SU-DHL-6 (cell line): ENCODE data around the gene HIRIP3.
A peak's percentile ranks its signal among the peaks of the same experiment; 100 is the strongest.

Experiments used
- H2AFZ ChIP-seq: fragments of 200-600 bp; sonication (generic); 2 replicates; pipeline ENCODE4 v1.6.1; 2014; ENCODE audit warnings: low read depth, mild to moderate bottlenecking, moderate library complexity, mixed read lengths, antibody characterized with exemption, low read length; ENCODE audit not compliant: severe bottlenecking
- H3F3A ChIP-seq: fragments of 200-600 bp; shearing (Covaris generic); 2 replicates; pipeline ENCODE4 v1.6.0; 2016; ENCODE audit warnings: antibody characterized with exemption, mild to moderate bottlenecking; ENCODE audit not compliant: insufficient read depth
- H3K27ac ChIP-seq: fragments of 200-600 bp; sonication (generic); 2 replicates; pipeline ENCODE4 v1.5.1; 2016; ENCODE audit warnings: low read depth, mild to moderate bottlenecking, low read length, moderate library complexity, mixed read lengths
- H3K27me3 ChIP-seq: fragments of 200-600 bp; sonication (generic), shearing (Covaris generic); 2 replicates; pipeline ENCODE4 v1.6.0; 2014; ENCODE audit warnings: mild to moderate bottlenecking, low read length
- H3K36me3 ChIP-seq: fragments of 200-600 bp; sonication (generic); 2 replicates; pipeline ENCODE4 v1.6.1; 2014; ENCODE audit warnings: mild to moderate bottlenecking, low read length, mixed read lengths
- H3K4me2 ChIP-seq: fragments of 300-600, 200-600 bp; shearing (Covaris generic), sonication (generic); 2 replicates; pipeline ENCODE4 v1.6.0; 2014; ENCODE audit warnings: low read length, low read depth, mild to moderate bottlenecking; ENCODE audit not compliant: poor library complexity, severe bottlenecking
- H3K4me3 ChIP-seq: fragments of 200-600 bp; sonication (generic); 2 replicates; pipeline ENCODE4 v1.5.1; 2014; ENCODE audit warnings: antibody characterized with exemption, low read length, mild to moderate bottlenecking, mixed read lengths; ENCODE audit not compliant: insufficient read depth, poor library complexity, severe bottlenecking
- H3K79me2 ChIP-seq: fragments of 200-600 bp; sonication (generic); 2 replicates; pipeline ENCODE4 v1.6.1; 2014; ENCODE audit warnings: mild to moderate bottlenecking, low read length, moderate library complexity; ENCODE audit not compliant: insufficient read depth
- H3K9ac ChIP-seq: fragments of 200-600 bp; sonication (generic); 2 replicates; pipeline ENCODE4 v1.7.0; 2014; ENCODE audit warnings: mild to moderate bottlenecking, low read length
- H3K9me2 ChIP-seq: fragments of 200-600 bp; sonication (generic); replicated peaks from 2 replicates; pipeline ENCODE4 v1.6.1; 2014; ENCODE audit warnings: low read length; ENCODE audit not compliant: insufficient read depth
- H3K9me3 ChIP-seq: fragments of 200-600 bp; sonication (generic); 2 replicates; pipeline ENCODE4 v1.6.1; 2014; ENCODE audit warnings: low read length, mixed read lengths; ENCODE audit not compliant: insufficient read depth
- H4K20me1 ChIP-seq: fragments of 200-600 bp; sonication (generic); 2 replicates; pipeline ENCODE4 v1.6.1; 2014; ENCODE audit warnings: low read depth, mild to moderate bottlenecking, antibody characterized with exemption, low read length, moderate library complexity, mixed read lengths
- CTCF ChIP-seq: fragments of 200-600 bp; sonication (generic); IDR thresholded peaks from one replicate; pipeline ENCODE4 v1.5.1; 2017; ENCODE audit warnings: antibody characterized with exemption, mild to moderate bottlenecking, low read length, moderate library complexity; ENCODE audit not compliant: insufficient read depth, poor library complexity, severe bottlenecking
- EZH2phosphoT487 ChIP-seq: fragments of 200-600 bp; sonication (generic), shearing (Covaris generic); conservative IDR thresholded peaks from 2 replicates; pipeline ENCODE4 v1.6.1; 2018; ENCODE audit warnings: mild to moderate bottlenecking, antibody characterized with exemption, low read length, moderate library complexity, mixed read lengths

The HIRIP3 gene

GRCh38 chr16:30005341-30006094, 10.1 kb upstream of the HIRIP3 start:
- no peaks in the 10 kb centered on the region for H3F3A ChIP-seq
- H3K27me3 ChIP-seq: no peaks in the 10 kb centered on the region
- no peaks in the 10 kb centered on the region for H3K36me3 ChIP-seq
- H3K27ac ChIP-seq: no peak overlapping the region
- H4K20me1 ChIP-seq: no peaks in the 10 kb centered on the region
- no peaks in the 10 kb centered on the region for H3K9me3 ChIP-seq
- H3K4me3 ChIP-seq: no peak overlapping the region
- H3K79me2 ChIP-seq: no peaks in the 10 kb centered on the region
- TF ChIP-seq CTCF: peak; percentile 85
- TF ChIP-seq EZH2phosphoT487: no peak
- no peak overlapping the region for H3K9ac ChIP-seq
- no peak overlapping the region for H3K4me2 ChIP-seq
- H2AFZ ChIP-seq: no peak overlapping the region
- no peaks in the 10 kb centered on the region for H3K9me2 ChIP-seq

- H3K36me3 ChIP-seq: no peaks in the 10 kb centered on the region
- no peaks in the 10 kb centered on the region for H3K9me3 ChIP-seq
- H3K4me2 ChIP-seq: no peak overlapping the region
- H3K27me3 ChIP-seq: no peaks in the 10 kb centered on the region
- H3K9ac ChIP-seq: no peak overlapping the region
- TF ChIP-seq CTCF (no peak), EZH2phosphoT487 (no peak)
- H3F3A ChIP-seq: no peaks in the 10 kb centered on the region
- no peaks in the 10 kb centered on the region for H3K9me2 ChIP-seq
- no peak overlapping the region for H2AFZ ChIP-seq
- H3K27ac ChIP-seq: no peak overlapping the region
- no peaks in the 10 kb centered on the region for H4K20me1 ChIP-seq
- H3K4me3 ChIP-seq: no peak overlapping the region
- no peaks in the 10 kb centered on the region for H3K79me2 ChIP-seq
Observed at GRCh38 chr16:30004811-30005242, 9.4 kb upstream of the HIRIP3 start.

GRCh38 chr16:30004424-30004776, 9.0 kb upstream of the HIRIP3 start:
- Histone ChIP-seq H3K4me3 (no peak overlapping the region), H3K9ac (no peak overlapping the region), H3K79me2 (no peaks in the 10 kb centered on the region), H3K9me3 (no peaks in the 10 kb centered on the region), H3F3A (no peaks in the 10 kb centered on the region), H3K36me3 (no peaks in the 10 kb centered on the region), H3K4me2 (no peak overlapping the region), H4K20me1 (no peaks in the 10 kb centered on the region), H3K9me2 (no peaks in the 10 kb centered on the region), H3K27ac (no peak overlapping the region), H2AFZ (no peak overlapping the region), H3K27me3 (no peaks in the 10 kb centered on the region)
- no peak for TF ChIP-seq CTCF
- TF ChIP-seq EZH2phosphoT487: no peak
